ENCODE results near the gene PLCB3. TPM values are rescaled to one million over a fixed set of nuclear protein-coding genes. Genes with fewer than 3 reads are reported as not detected.

The PLCB3 gene
- total and polyA plus RNA-seq, 2 donors (not counting 3 experiments of a cell fraction or from before 2014, with no cell fraction given), result 32.3 to 61.1 TPM

DNA sequence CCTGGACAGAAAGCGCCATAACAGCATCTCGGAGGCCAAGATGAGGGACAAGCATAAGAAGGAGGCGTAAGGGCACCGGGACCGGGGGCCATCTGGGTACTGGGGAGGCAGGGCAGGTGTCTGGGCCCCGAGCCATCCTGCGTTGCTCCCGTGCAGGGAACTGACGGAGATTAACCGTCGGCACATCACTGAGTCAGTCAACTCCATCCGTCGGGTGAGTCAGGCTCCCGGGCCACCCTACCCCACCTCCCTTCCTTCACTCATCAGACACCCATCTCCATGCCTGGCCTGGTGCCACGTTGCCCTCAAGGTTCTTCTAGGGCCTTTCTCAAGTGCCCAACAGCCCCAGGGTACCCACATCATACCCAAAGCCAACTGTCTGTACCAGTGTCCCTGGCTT lies 15.0 kb downstream of the PLCB3 start:
- no TSS peak for BruUV-seq (replicated peaks)
- peak; percentile 59 for FAIRE-seq
- H3K4me2 ChIP-seq (ENCODE audit: insufficient read depth, low read length), result no peak overlapping the region
- no peak overlapping the region for H2AFZ ChIP-seq (ENCODE audit: low read depth, low read length)
- dilution Hi-C loops (cut with MboI; ENCODE audit: extremely low pct_ligation_motif_present, low sequenced_read_pairs) (no loop called here), intact Hi-C loops (cut with micrococcal nuclease) (no loop called here)
- POLR2A ChIA-PET, result no interaction called here
- H3K36me3 ChIP-seq (ENCODE audit: control insufficient read depth in 2 of 2, extremely low read depth in 1 of 2, insufficient read depth in 2 of 2, low read length in 2 of 2), result peaks cover 3 to 18% of the 10 kb centered on the region in 2 experiments
- H3K9ac ChIP-seq (replicated peaks; ENCODE audit: extremely low read depth, insufficient read depth, low read length), result no peak overlapping the region
- TF ChIP-seq GATA2 (IDR thresholded peaks at IDR 0.05; ENCODE audit: insufficient read depth, insufficient read length, low read depth, low read length) (no peak), POLR2A (IDR thresholded peaks at IDR 0.05; ENCODE audit: low read depth, low read length) (no peak), FOS (IDR thresholded peaks at IDR 0.05; ENCODE audit: borderline replicate concordance, insufficient read depth, low read length) (peak; percentile 43), JUN (IDR thresholded peaks at IDR 0.05; ENCODE audit: borderline replicate concordance, insufficient read depth, insufficient read length, low read depth) (no peak), MYC (IDR thresholded peaks at IDR 0.05; ENCODE audit: low read depth, low read length) (no peak), POLR2AphosphoS5 (IDR thresholded peaks at IDR 0.05; ENCODE audit: insufficient read depth, low read depth, low read length) (peak; percentile 51), EZH2 (IDR thresholded peaks at IDR 0.05; ENCODE audit: borderline replicate concordance, low read depth, low read length, severe bottlenecking) (no peak)
- TF ChIP-seq, protein P1, sequence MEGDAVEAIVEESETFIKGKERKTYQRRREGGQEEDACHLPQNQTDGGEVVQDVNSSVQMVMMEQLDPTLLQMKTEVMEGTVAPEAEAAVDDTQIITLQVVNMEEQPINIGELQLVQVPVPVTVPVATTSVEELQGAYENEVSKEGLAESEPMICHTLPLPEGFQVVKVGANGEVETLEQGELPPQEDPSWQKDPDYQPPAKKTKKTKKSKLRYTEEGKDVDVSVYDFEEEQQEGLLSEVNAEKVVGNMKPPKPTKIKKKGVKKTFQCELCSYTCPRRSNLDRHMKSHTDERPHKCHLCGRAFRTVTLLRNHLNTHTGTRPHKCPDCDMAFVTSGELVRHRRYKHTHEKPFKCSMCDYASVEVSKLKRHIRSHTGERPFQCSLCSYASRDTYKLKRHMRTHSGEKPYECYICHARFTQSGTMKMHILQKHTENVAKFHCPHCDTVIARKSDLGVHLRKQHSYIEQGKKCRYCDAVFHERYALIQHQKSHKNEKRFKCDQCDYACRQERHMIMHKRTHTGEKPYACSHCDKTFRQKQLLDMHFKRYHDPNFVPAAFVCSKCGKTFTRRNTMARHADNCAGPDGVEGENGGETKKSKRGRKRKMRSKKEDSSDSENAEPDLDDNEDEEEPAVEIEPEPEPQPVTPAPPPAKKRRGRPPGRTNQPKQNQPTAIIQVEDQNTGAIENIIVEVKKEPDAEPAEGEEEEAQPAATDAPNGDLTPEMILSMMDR (IDR thresholded peaks at IDR 0.05; ENCODE audit: extremely low read depth in 1 of 2, insufficient read depth in 1 of 2, low read depth in 1 of 2, low read length in 2 of 2), result no peak
- TF ChIP-seq, protein P2, sequence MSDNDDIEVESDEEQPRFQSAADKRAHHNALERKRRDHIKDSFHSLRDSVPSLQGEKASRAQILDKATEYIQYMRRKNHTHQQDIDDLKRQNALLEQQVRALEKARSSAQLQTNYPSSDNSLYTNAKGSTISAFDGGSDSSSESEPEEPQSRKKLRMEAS (IDR thresholded peaks at IDR 0.05; ENCODE audit: insufficient read depth, insufficient read length), result no peak
- H3K9me3 ChIP-seq (replicated peaks; ENCODE audit: control insufficient read depth, insufficient read depth, low read length), result no peaks in the 10 kb centered on the region
- H3K4me1 ChIP-seq (ENCODE audit: control insufficient read depth, extremely low read depth, insufficient read depth, low read length), result peaks cover 49% of the 10 kb centered on the region
- CTCF ChIA-PET, result interaction anchor here (2.0 to 4.8 kb wide), 2 partner anchors 18 to 36 kb away, joined by 4 to 57 read pairs; partner anchors contain the start of genes BAD and CATSPERZ
- no peak overlapping the region for H3K4me3 ChIP-seq (replicated peaks in 1 of 3; ENCODE audit: insufficient read depth in 1 of 3, low read depth in 1 of 3, low read length in 3 of 3)
- H3K79me2 ChIP-seq (ENCODE audit: control insufficient read depth, insufficient read depth, low read length), result no peaks in the 10 kb centered on the region
- H4K20me1 ChIP-seq (replicated peaks; ENCODE audit: control insufficient read depth, extremely low read depth, insufficient read depth, low read length), result no peaks in the 10 kb centered on the region
- H3K9me1 ChIP-seq (replicated peaks; ENCODE audit: control insufficient read depth, extremely low read depth, insufficient read depth, low read length), result no peaks in the 10 kb centered on the region
- H3K27me3 ChIP-seq (ENCODE audit: control insufficient read depth in 2 of 2, insufficient read depth in 2 of 2, low read length in 2 of 2), result no peaks in the 10 kb centered on the region
- no peak for DNase-seq (ENCODE audit: low read depth, low spot score)
- no peak overlapping the region for H3K27ac ChIP-seq (ENCODE audit: insufficient read depth, low read depth, low read length)

Measured in endothelial cell of umbilical vein (primary cell).